ENCODE results near the gene ULK4. TPM values are rescaled to one million over a fixed set of nuclear protein-coding genes. Genes with fewer than 3 reads are reported as not detected.

The ULK4 gene
- total and polyA plus RNA-seq, 2 of the 8 experiments (the other 6 are each of a cell fraction or from before 2014, with no cell fraction given): 3.0 to 10.8 TPM

DNA sequence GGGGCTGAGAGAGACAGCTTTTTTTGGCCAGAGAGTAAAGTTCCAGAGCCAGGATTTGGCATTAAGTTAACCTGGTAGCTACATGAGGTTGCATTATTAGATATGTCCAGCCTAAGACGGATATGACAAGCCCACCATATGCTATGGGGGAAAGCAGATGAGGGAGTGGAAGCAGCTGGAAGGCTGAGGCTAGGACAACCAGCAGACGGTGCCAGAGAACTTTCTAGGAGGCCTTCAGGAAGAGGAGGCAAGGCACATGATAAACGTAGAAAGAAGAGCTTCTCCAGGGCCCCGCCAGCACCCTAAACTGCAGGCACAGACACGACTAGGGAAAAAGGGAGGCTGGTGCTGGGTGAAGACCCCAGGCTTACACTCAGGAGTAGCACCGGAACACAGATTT lies 675.6 kb downstream of the ULK4 start:
- Histone ChIP-seq H3K36me3 (ENCODE audit: control insufficient read depth in 2 of 4, insufficient read depth in 4 of 4, low read length in 3 of 4) (no peaks in the 10 kb centered on the region), H4K91ac (replicated peaks; ENCODE audit: insufficient read length, low read length) (no peak overlapping the region), H3K4me2 (ENCODE audit: insufficient read depth in 1 of 2, low read depth in 2 of 2, low read length in 2 of 2) (no peak overlapping the region), H3K4me1 (replicated peaks in 1 of 4; ENCODE audit: control insufficient read depth in 3 of 4, insufficient read depth in 4 of 4, low read length in 3 of 4) (peaks cover 0 to 6% (median 0%) of the 10 kb centered on the region in 4 experiments; a peak in 1 of 7 replicates), H3K4ac (replicated peaks; ENCODE audit: insufficient read length, low read depth, low read length) (no peak overlapping the region), H3K4me3 (ENCODE audit: extremely low read depth in 1 of 4, insufficient read depth in 2 of 4, low read depth in 3 of 4, low read length in 4 of 4) (no peak overlapping the region), H3K23me2 (ENCODE audit: low read depth, low read length) (no peaks in the 10 kb centered on the region; the same call in 1 of the 2 replicates), H2BK5ac (ENCODE audit: low read depth, low read length) (no peak overlapping the region), H3K27me3 (replicated peaks in 1 of 4; ENCODE audit: control insufficient read depth in 3 of 4, extremely low read depth in 1 of 4, insufficient read depth in 3 of 4, low read length in 3 of 4) (no peaks in the 10 kb centered on the region), H3K14ac (ENCODE audit: insufficient read length) (no peak overlapping the region), H3K79me2 (ENCODE audit: control insufficient read depth in 1 of 2, insufficient read depth in 2 of 2, low read length in 2 of 2) (no peaks in the 10 kb centered on the region), H3K56ac (replicated peaks; ENCODE audit: insufficient read length, low read depth, low read length) (no peak overlapping the region), H3K23ac (ENCODE audit: insufficient read length) (no peak overlapping the region), H2AK5ac (ENCODE audit: low read depth, low read length) (no peak overlapping the region), H4K20me1 (replicated peaks in 1 of 2; ENCODE audit: control insufficient read depth in 1 of 2, insufficient read depth in 2 of 2, low read length in 2 of 2) (no peaks in the 10 kb centered on the region), H2BK120ac (replicated peaks; ENCODE audit: low read depth, low read length) (no peak overlapping the region), H2BK12ac (ENCODE audit: low read depth, low read length) (no peak overlapping the region), H3K79me1 (ENCODE audit: low read depth, low read length) (no peaks in the 10 kb centered on the region), H3K27ac (ENCODE audit: low read depth, low read length) (no peak overlapping the region), H4K5ac (ENCODE audit: insufficient read length, low read depth, low read length) (no peak overlapping the region), H2AFZ (ENCODE audit: low read length) (no peak overlapping the region), H3K18ac (ENCODE audit: extremely low read depth, low read length) (no peak overlapping the region), H4K8ac (ENCODE audit: extremely low read depth, insufficient read depth, low read length) (no peak overlapping the region; the same call in 1 of the 2 replicates), H3K9me3 (ENCODE audit: insufficient read depth in 2 of 2, low read depth in 1 of 2, low read length in 1 of 2) (no peaks in the 10 kb centered on the region), H3K9ac (replicated peaks in 1 of 4; ENCODE audit: extremely low read depth in 1 of 4, low read depth in 3 of 4, low read length in 3 of 4) (no peak overlapping the region), H2BK20ac (ENCODE audit: low read length) (no peak overlapping the region), H2BK15ac (ENCODE audit: low read length) (no peak overlapping the region)
- FAIRE-seq (no peak), DNase-seq (ENCODE audit: low read depth in 1 of 2, low spot score in 2 of 2) (no peak)
- 93% methylated on average over 6 of the region's 6 CpGs; no CpG with 5 or more reads in 1 of the 2 experiments for WGBS, 2 experiments (ENCODE audit: extremely low coverage in 1 of 2, insufficient coverage in 1 of 2, insufficient read length in 1 of 2, insufficient replicate concordance in 2 of 2, low coverage in 1 of 2, low lambda C conversion rate in 2 of 2, missing lambda C conversion rate in 1 of 2)
- ChIA-PET POLR2A (ENCODE audit: partially characterized antibody) (no interaction called here), CTCF (ENCODE audit: partially characterized antibody) (interaction anchor here (0.8 to 1.2 kb wide), 4 partner anchors 18 to 97 kb away, joined by 3 read pairs; no protein-coding TSS in a partner anchor)
- TF ChIP-seq RAD21 (IDR thresholded peaks at IDR 0.05 in 1 of 2, conservative IDR thresholded peaks at IDR 0.05 in 1 of 2; ENCODE audit: low read depth in 2 of 2, low read length in 2 of 2): peak; percentile 7 to 24; a peak in 1 of 4 replicates
- TF ChIP-seq POLR2AphosphoS5 (IDR thresholded peaks at IDR 0.05; ENCODE audit: low read depth, low read length): no peak

Measured in H1 (cell line).